WTC11 (cell line): ENCODE data around the gene CASP2. TPM values are rescaled to one million over a fixed set of nuclear protein-coding genes. Genes with fewer than 3 reads are reported as not detected.

Source experiments
- ATAC-seq: fragments of 200-7000 bp; cut with Tn5 transposase; 2 replicates; pipeline ENCODE4 v1.10.0; 2021; ENCODE audit warnings: mild to moderate bottlenecking, moderate library complexity
- CTCF ChIA-PET: fragments of 300-600 bp; sonication (Branson Sonifier 250); formaldehyde crosslinking; loops from one replicate; lab custom pipeline; 2021; ENCODE audit warnings: antibody characterized with exemption; lab: Charles Lee
- POLR2A ChIA-PET: fragments of 350-600 bp; sonication (Branson Sonifier 250); formaldehyde crosslinking; loops from one replicate; lab custom pipeline; 2021; ENCODE audit warnings: antibody characterized with exemption; lab: Charles Lee
- DNase-seq: peaks from one replicate; pipeline ENCODE4 v3.0.0; 2021; ENCODE audit warnings: low spot score
- H3K27ac Mint-ChIP-seq: 2 replicates; pipeline ENCODE4 v1.8.0; 2021; ENCODE audit warnings: mixed read lengths
- H3K27me3 Mint-ChIP-seq: 2 replicates; pipeline ENCODE4 v1.8.0; 2021; ENCODE audit warnings: low read depth, mild to moderate bottlenecking, moderate library complexity, mixed read lengths
- H3K36me3 Mint-ChIP-seq: 2 replicates; pipeline ENCODE4 v1.8.0; 2021; ENCODE audit warnings: mixed read lengths
- H3K4me1 Mint-ChIP-seq: 2 replicates; pipeline ENCODE4 v1.8.0; 2022; ENCODE audit warnings: mixed read lengths
- H3K4me3 Mint-ChIP-seq: 2 replicates; pipeline ENCODE4 v1.8.0; 2021; ENCODE audit warnings: mild to moderate bottlenecking, moderate library complexity, mixed read lengths
- H3K9me3 Mint-ChIP-seq: 2 replicates; pipeline ENCODE4 v1.8.0; 2021; ENCODE audit warnings: mixed read lengths
- ETV6 ChIP-seq: sonication (generic); formaldehyde crosslinking; IDR thresholded peaks from 2 replicates; pipeline ENCODE4 v1.8.1; 2022; ENCODE audit warnings: mild to moderate bottlenecking, missing genetic modification reagents
- FOXP1 ChIP-seq: sonication (generic); formaldehyde crosslinking; IDR thresholded peaks from 2 replicates; pipeline ENCODE4 v1.8.0; 2022; ENCODE audit warnings: missing genetic modification reagents, mild to moderate bottlenecking, moderate library complexity, borderline replicate concordance
- GRHL2 ChIP-seq: fragments of 250-450 bp; sonication (Bioruptor Pico); IDR thresholded peaks from 2 replicates; pipeline ENCODE4 v1.8.0; 2022; ENCODE audit warnings: mild to moderate bottlenecking, moderate library complexity; ENCODE audit not compliant: insufficient replicate concordance, severe bottlenecking
- NFATC4 ChIP-seq: fragments of 250-450 bp; sonication (Bioruptor Pico); IDR thresholded peaks from 2 replicates; pipeline ENCODE4 v1.9.0; 2021; ENCODE audit warnings: mild to moderate bottlenecking
- ZNF121 ChIP-seq: sonication (generic); formaldehyde crosslinking; IDR thresholded peaks from 2 replicates; pipeline ENCODE4 v1.8.0; 2023; ENCODE audit warnings: missing genetic modification reagents
- ZNF232 ChIP-seq: sonication (generic); formaldehyde crosslinking; IDR thresholded peaks from 2 replicates; pipeline ENCODE4 v1.8.0; 2022; ENCODE audit warnings: mild to moderate bottlenecking, missing genetic modification reagents
- total RNA-seq: library from RNA; stranded (reverse); gene quantifications from 3 replicates; pipeline ENCODE4 v1.2.3, GENCODE V29; 2021
- TF ChIP-seq, protein P1 (sequence below): sonication (generic); formaldehyde crosslinking; IDR thresholded peaks from 2 replicates; pipeline ENCODE4 v1.8.1; 2022; ENCODE audit warnings: mild to moderate bottlenecking, missing genetic modification reagents, moderate library complexity, borderline replicate concordance
- TF ChIP-seq, protein P2 (sequence below): sonication (generic); formaldehyde crosslinking; IDR thresholded peaks from 2 replicates; pipeline ENCODE4 v1.8.0; 2022; ENCODE audit warnings: mild to moderate bottlenecking, missing genetic modification reagents
- TF ChIP-seq, protein P3 (sequence below): sonication (generic); formaldehyde crosslinking; IDR thresholded peaks from 2 replicates; pipeline ENCODE4 v1.8.1; 2023; ENCODE audit warnings: mild to moderate bottlenecking, missing genetic modification reagents, borderline replicate concordance
- TF ChIP-seq, protein P4 (sequence below): sonication (generic); formaldehyde crosslinking; conservative IDR thresholded peaks from 2 replicates; pipeline ENCODE4 v1.8.1; 2023; ENCODE audit warnings: mild to moderate bottlenecking, low read depth, missing genetic modification reagents, moderate library complexity
- TF ChIP-seq, protein P5 (sequence below): sonication (generic); formaldehyde crosslinking; IDR thresholded peaks from 2 replicates; pipeline ENCODE4 v1.8.1; 2023; ENCODE audit warnings: mild to moderate bottlenecking, missing genetic modification reagents, moderate library complexity
- TF ChIP-seq, protein P6 (sequence below): fragments of 250-450 bp; sonication (Bioruptor Pico); IDR thresholded peaks from 2 replicates; pipeline ENCODE4 v1.9.0; 2021; ENCODE audit warnings: mild to moderate bottlenecking
- TF ChIP-seq, protein P7 (sequence below): fragments of 250-450 bp; sonication (Bioruptor Pico); IDR thresholded peaks from 2 replicates; pipeline ENCODE4 v1.8.0; 2021; ENCODE audit warnings: mild to moderate bottlenecking

Gene CASP2
- total RNA-seq, 1 experiment from 2014 or later, result 35.4 TPM

DNA sequence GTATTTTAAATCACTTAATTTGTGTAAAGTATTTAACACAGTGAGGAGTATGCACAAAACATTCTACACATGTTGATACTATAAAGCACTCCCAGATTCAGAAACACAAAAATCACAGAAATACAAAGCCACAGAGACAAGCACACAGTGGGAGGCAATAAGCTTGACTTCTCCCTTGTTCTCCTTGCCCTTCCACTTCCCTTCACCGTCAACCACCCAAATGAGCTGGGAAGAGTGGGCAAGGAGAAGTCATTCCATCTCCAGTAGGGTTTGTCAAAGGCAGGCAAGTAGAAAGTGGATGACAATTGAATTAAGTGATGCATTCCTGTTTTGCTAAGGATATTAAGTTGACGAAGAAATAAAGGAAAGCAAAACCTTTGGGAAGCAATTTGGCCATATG is 7.6 kb upstream of the CASP2 start (continued):
- TF ChIP-seq ETV6 (CRISPR knock-in tag) (no peak), FOXP1 (no peak), ZNF232 (CRISPR knock-in tag) (no peak)
- TF ChIP-seq, protein P1, sequence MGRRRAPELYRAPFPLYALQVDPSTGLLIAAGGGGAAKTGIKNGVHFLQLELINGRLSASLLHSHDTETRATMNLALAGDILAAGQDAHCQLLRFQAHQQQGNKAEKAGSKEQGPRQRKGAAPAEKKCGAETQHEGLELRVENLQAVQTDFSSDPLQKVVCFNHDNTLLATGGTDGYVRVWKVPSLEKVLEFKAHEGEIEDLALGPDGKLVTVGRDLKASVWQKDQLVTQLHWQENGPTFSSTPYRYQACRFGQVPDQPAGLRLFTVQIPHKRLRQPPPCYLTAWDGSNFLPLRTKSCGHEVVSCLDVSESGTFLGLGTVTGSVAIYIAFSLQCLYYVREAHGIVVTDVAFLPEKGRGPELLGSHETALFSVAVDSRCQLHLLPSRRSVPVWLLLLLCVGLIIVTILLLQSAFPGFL (CRISPR knock-in tag), result no peak
- TF ChIP-seq, protein P2, sequence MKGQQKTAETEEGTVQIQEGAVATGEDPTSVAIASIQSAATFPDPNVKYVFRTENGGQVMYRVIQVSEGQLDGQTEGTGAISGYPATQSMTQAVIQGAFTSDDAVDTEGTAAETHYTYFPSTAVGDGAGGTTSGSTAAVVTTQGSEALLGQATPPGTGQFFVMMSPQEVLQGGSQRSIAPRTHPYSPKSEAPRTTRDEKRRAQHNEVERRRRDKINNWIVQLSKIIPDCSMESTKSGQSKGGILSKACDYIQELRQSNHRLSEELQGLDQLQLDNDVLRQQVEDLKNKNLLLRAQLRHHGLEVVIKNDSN (CRISPR knock-in tag), result no peak
- TF ChIP-seq, protein P3, sequence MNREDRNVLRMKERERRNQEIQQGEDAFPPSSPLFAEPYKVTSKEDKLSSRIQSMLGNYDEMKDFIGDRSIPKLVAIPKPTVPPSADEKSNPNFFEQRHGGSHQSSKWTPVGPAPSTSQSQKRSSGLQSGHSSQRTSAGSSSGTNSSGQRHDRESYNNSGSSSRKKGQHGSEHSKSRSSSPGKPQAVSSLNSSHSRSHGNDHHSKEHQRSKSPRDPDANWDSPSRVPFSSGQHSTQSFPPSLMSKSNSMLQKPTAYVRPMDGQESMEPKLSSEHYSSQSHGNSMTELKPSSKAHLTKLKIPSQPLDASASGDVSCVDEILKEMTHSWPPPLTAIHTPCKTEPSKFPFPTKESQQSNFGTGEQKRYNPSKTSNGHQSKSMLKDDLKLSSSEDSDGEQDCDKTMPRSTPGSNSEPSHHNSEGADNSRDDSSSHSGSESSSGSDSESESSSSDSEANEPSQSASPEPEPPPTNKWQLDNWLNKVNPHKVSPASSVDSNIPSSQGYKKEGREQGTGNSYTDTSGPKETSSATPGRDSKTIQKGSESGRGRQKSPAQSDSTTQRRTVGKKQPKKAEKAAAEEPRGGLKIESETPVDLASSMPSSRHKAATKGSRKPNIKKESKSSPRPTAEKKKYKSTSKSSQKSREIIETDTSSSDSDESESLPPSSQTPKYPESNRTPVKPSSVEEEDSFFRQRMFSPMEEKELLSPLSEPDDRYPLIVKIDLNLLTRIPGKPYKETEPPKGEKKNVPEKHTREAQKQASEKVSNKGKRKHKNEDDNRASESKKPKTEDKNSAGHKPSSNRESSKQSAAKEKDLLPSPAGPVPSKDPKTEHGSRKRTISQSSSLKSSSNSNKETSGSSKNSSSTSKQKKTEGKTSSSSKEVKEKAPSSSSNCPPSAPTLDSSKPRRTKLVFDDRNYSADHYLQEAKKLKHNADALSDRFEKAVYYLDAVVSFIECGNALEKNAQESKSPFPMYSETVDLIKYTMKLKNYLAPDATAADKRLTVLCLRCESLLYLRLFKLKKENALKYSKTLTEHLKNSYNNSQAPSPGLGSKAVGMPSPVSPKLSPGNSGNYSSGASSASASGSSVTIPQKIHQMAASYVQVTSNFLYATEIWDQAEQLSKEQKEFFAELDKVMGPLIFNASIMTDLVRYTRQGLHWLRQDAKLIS (CRISPR knock-in tag), result no peak
- TF ChIP-seq, protein P4, sequence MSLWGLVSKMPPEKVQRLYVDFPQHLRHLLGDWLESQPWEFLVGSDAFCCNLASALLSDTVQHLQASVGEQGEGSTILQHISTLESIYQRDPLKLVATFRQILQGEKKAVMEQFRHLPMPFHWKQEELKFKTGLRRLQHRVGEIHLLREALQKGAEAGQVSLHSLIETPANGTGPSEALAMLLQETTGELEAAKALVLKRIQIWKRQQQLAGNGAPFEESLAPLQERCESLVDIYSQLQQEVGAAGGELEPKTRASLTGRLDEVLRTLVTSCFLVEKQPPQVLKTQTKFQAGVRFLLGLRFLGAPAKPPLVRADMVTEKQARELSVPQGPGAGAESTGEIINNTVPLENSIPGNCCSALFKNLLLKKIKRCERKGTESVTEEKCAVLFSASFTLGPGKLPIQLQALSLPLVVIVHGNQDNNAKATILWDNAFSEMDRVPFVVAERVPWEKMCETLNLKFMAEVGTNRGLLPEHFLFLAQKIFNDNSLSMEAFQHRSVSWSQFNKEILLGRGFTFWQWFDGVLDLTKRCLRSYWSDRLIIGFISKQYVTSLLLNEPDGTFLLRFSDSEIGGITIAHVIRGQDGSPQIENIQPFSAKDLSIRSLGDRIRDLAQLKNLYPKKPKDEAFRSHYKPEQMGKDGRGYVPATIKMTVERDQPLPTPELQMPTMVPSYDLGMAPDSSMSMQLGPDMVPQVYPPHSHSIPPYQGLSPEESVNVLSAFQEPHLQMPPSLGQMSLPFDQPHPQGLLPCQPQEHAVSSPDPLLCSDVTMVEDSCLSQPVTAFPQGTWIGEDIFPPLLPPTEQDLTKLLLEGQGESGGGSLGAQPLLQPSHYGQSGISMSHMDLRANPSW (CRISPR knock-in tag), result no peak

DNA sequence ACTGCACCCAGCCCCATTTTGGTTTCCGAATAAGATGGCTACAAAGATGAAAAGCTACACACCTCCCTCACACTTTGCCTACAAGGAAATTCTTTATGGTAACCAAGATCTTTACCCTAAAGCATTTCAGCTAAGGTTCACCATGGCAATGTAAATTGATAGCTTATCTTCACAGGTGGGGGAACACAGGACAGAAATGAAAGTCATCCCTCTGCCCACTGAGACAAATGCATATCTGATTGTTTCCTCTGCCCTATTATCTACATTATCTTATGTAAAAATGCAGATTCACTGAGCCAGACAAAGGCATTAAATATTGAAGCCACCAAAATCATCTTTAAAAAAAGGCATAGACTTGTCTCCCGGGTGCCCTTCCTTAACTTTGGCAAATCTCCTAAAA is 6.6 kb upstream of the CASP2 start:
- ChIA-PET POLR2A (no interaction called here), CTCF (no interaction called here)
- ATAC-seq (no peak), DNase-seq (no peak)
- Mint-ChIP-seq H3K4me3 (no peak overlapping the region), H3K27ac (no peak overlapping the region), H3K36me3 (no peaks in the 10 kb centered on the region; the same call in 1 of the 2 replicates), H3K27me3 (peaks cover 32% of the 10 kb centered on the region), H3K9me3 (no peaks in the 10 kb centered on the region), H3K4me1 (peaks cover 28% of the 10 kb centered on the region)
- no peak for TF ChIP-seq NFATC4

DNA sequence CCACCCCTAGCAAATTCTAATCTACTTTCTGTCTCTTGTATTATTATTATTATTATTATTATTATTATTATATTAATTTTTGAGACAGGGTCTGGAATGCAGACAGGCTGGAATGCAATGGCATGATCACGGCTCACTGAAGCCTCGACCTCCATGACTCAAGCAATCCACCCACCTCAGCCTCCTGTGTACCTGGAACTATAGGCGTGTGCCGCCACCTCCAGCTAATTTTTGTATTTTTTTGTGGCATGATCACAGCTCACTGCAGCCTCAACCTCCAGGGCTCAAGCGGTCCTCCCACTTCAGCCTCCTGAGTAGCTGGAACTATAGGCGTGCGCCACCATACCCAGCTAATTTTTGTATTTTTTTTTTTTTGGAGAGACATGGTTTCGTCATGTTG is 6.0 kb upstream of the CASP2 start:
- Mint-ChIP-seq H3K36me3 (peaks cover 6% of the 10 kb centered on the region), H3K4me3 (no peak overlapping the region), H3K27ac (no peak overlapping the region), H3K27me3 (peaks cover 38% of the 10 kb centered on the region), H3K4me1 (peaks cover 28% of the 10 kb centered on the region), H3K9me3 (peaks cover 6% of the 10 kb centered on the region)
- POLR2A ChIA-PET, result no interaction called here
- DNase-seq, result no peak
- ATAC-seq, result no peak
- TF ChIP-seq ZNF121, result no peak
- TF ChIP-seq, protein P3 (CRISPR knock-in tag), result no peak
- TF ChIP-seq GRHL2 (CRISPR knock-in tag), result no peak
- no peak for TF ChIP-seq ZNF232 (CRISPR knock-in tag)
- TF ChIP-seq, protein P5, sequence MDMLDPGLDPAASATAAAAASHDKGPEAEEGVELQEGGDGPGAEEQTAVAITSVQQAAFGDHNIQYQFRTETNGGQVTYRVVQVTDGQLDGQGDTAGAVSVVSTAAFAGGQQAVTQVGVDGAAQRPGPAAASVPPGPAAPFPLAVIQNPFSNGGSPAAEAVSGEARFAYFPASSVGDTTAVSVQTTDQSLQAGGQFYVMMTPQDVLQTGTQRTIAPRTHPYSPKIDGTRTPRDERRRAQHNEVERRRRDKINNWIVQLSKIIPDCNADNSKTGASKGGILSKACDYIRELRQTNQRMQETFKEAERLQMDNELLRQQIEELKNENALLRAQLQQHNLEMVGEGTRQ, result no peak
- TF ChIP-seq, protein P6, sequence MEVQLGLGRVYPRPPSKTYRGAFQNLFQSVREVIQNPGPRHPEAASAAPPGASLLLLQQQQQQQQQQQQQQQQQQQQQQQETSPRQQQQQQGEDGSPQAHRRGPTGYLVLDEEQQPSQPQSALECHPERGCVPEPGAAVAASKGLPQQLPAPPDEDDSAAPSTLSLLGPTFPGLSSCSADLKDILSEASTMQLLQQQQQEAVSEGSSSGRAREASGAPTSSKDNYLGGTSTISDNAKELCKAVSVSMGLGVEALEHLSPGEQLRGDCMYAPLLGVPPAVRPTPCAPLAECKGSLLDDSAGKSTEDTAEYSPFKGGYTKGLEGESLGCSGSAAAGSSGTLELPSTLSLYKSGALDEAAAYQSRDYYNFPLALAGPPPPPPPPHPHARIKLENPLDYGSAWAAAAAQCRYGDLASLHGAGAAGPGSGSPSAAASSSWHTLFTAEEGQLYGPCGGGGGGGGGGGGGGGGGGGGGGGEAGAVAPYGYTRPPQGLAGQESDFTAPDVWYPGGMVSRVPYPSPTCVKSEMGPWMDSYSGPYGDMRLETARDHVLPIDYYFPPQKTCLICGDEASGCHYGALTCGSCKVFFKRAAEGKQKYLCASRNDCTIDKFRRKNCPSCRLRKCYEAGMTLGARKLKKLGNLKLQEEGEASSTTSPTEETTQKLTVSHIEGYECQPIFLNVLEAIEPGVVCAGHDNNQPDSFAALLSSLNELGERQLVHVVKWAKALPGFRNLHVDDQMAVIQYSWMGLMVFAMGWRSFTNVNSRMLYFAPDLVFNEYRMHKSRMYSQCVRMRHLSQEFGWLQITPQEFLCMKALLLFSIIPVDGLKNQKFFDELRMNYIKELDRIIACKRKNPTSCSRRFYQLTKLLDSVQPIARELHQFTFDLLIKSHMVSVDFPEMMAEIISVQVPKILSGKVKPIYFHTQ (CRISPR knock-in tag), result no peak
- TF ChIP-seq, protein P7, sequence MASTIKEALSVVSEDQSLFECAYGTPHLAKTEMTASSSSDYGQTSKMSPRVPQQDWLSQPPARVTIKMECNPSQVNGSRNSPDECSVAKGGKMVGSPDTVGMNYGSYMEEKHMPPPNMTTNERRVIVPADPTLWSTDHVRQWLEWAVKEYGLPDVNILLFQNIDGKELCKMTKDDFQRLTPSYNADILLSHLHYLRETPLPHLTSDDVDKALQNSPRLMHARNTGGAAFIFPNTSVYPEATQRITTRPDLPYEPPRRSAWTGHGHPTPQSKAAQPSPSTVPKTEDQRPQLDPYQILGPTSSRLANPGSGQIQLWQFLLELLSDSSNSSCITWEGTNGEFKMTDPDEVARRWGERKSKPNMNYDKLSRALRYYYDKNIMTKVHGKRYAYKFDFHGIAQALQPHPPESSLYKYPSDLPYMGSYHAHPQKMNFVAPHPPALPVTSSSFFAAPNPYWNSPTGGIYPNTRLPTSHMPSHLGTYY, result no peak
- CTCF ChIA-PET, result interaction anchor here (2.0 kb wide), 1 partner anchor 41 kb away, joined by 11 read pairs; no protein-coding TSS in a partner anchor
